Activated B cell treated with CpG ODN at 0.5 μM for 24 hours (primary cell): Measurements from ENCODE around the gene ALG12. TPM values are rescaled to one million over a fixed set of nuclear protein-coding genes. Genes with fewer than 3 reads are reported as not detected.

Experiments used
- ATAC-seq: fragments of 200-7000 bp; cut with Tn5 transposase; one replicate; pipeline ENCODE4 v1.10.0; 2021; ENCODE audit warnings: low read depth, mild to moderate bottlenecking, moderate library complexity
- CTCF ChIA-PET: fragments of 350-600 bp; sonication (Branson Sonifier 250); formaldehyde crosslinking; loops from one replicate; lab custom pipeline; 2021; ENCODE audit warnings: antibody characterized with exemption; lab: Charles Lee
- POLR2A ChIA-PET: fragments of 350-600 bp; sonication (Branson Sonifier 250); formaldehyde crosslinking; loops from one replicate; lab custom pipeline; 2021; ENCODE audit warnings: antibody characterized with exemption; lab: Charles Lee
- DNase-seq: peaks from one replicate; pipeline ENCODE4 v3.0.0; 2022
- H3K27ac Mint-ChIP-seq: one replicate; pipeline ENCODE4 v1.8.0; 2020; ENCODE audit warnings: mixed read lengths
- H3K27me3 Mint-ChIP-seq: one replicate; pipeline ENCODE4 v1.8.0; 2021; ENCODE audit warnings: mixed read lengths
- H3K36me3 Mint-ChIP-seq: one replicate; pipeline ENCODE4 v1.8.0; 2021; ENCODE audit warnings: low read depth, mixed read lengths
- H3K4me1 Mint-ChIP-seq: one replicate; pipeline ENCODE4 v1.8.0; 2021; ENCODE audit warnings: mixed read lengths
- H3K4me3 Mint-ChIP-seq: one replicate; pipeline ENCODE4 v1.8.0; 2020; ENCODE audit warnings: mild to moderate bottlenecking, mixed read lengths
- H3K9me3 Mint-ChIP-seq: one replicate; pipeline ENCODE4 v1.8.0; 2020; ENCODE audit warnings: mixed read lengths
- CTCF ChIP-seq: fragments of 200-600 bp; IDR thresholded peaks from one replicate; pipeline ENCODE4 v1.8.0; 2022; ENCODE audit warnings: antibody characterized with exemption, mild to moderate bottlenecking
- intact Hi-C: fragments of 100-400 bp; cut with micrococcal nuclease; formaldehyde crosslinking; loops from one replicate; pipeline ENCODE4 v1.15.1; 2024
- total RNA-seq: library from RNA; stranded (reverse); gene quantifications from 2 replicates; pipeline ENCODE4 v1.2.3, GENCODE V29; 2022

Gene ALG12
- total RNA-seq, 1 donor from 2014 or later = 18.2 TPM

- Mint-ChIP-seq H3K27me3 (no peaks in the 10 kb centered on the region), H3K27ac (no peak overlapping the region), H3K9me3 (no peaks in the 10 kb centered on the region), H3K4me1 (peaks cover 61% of the 10 kb centered on the region), H3K4me3 (no peak overlapping the region), H3K36me3 (peaks cover 29% of the 10 kb centered on the region)
- ChIA-PET POLR2A (no interaction called here), CTCF (interaction anchor here (1.9 kb wide), 1 partner anchor 108 kb away, joined by 4 read pairs; no protein-coding TSS in a partner anchor)
- ATAC-seq = no peak
- intact Hi-C loops = loop anchor here (10.0 kb wide), 1 partner anchor 268 kb away; no protein-coding TSS in a partner anchor
- no peak for DNase-seq
- no peak for TF ChIP-seq CTCF
Measured at GRCh38 chr22:49922484-49922883, 4.2 kb upstream of the ALG12 start.

- H3K36me3 Mint-ChIP-seq = peaks cover 24% of the 10 kb centered on the region
- DNase-seq (no peak), ATAC-seq (no peak)
- H3K27ac Mint-ChIP-seq = no peak overlapping the region
- POLR2A ChIA-PET = no interaction called here
- no peaks in the 10 kb centered on the region for H3K27me3 Mint-ChIP-seq
- intact Hi-C loops = loop anchor here (10.0 kb wide), 1 partner anchor 267 kb away; no protein-coding TSS in a partner anchor
- H3K4me1 Mint-ChIP-seq = peaks cover 61% of the 10 kb centered on the region
- CTCF ChIA-PET = interaction anchor here (1.9 kb wide), 1 partner anchor 109 kb away, joined by 4 read pairs; no protein-coding TSS in a partner anchor
- TF ChIP-seq CTCF = no peak
- no peaks in the 10 kb centered on the region for H3K9me3 Mint-ChIP-seq
- no peak overlapping the region for H3K4me3 Mint-ChIP-seq
Measured at GRCh38 chr22:49921508-49922278, 3.5 kb upstream of the ALG12 start.

- DNase-seq = no peak
- ChIA-PET CTCF (interaction anchor here (1.4 kb wide), 1 partner anchor 11 kb away, joined by 4 read pairs; no protein-coding TSS in a partner anchor), POLR2A (interaction anchor here (0.6 to 1.0 kb wide), 2 partner anchors 10 to 37 kb away, joined by 3 read pairs; no protein-coding TSS in a partner anchor)
- Mint-ChIP-seq H3K9me3 (no peaks in the 10 kb centered on the region), H3K36me3 (peaks cover 24% of the 10 kb centered on the region), H3K27ac (no peak overlapping the region), H3K4me1 (peaks cover 60% of the 10 kb centered on the region), H3K27me3 (no peaks in the 10 kb centered on the region), H3K4me3 (no peak overlapping the region)
- TF ChIP-seq CTCF = no peak
- no peak for ATAC-seq
- intact Hi-C loops = loop anchor here (10.0 kb wide), 1 partner anchor 266 kb away; no protein-coding TSS in a partner anchor
Measured at GRCh38 chr22:49920859-49921258, 2.6 kb upstream of the ALG12 start.

- POLR2A ChIA-PET = interaction anchor here (1.0 to 1.6 kb wide), 3 partner anchors 17 to 111 kb away, joined by 3 to 9 read pairs (median 6); no protein-coding TSS in a partner anchor
- DNase-seq (no peak), ATAC-seq (no peak)
- TF ChIP-seq CTCF = no peak
- intact Hi-C loops = loop anchor here (1.0 to 2.0 kb wide), 2 partner anchors 66 to 92 kb away; partner anchors contain the start of genes BRD1 and ZBED4
- no peaks in the 10 kb centered on the region for H3K27me3 Mint-ChIP-seq
- H3K27ac Mint-ChIP-seq = no peak overlapping the region
- H3K9me3 Mint-ChIP-seq = no peaks in the 10 kb centered on the region
- CTCF ChIA-PET = interaction anchor here (1.4 kb wide), 1 partner anchor 12 kb away, joined by 4 read pairs; no protein-coding TSS in a partner anchor
- peak overlapping the region; percentile 69 for H3K4me3 Mint-ChIP-seq
- peaks cover 43% of the 10 kb centered on the region for H3K4me1 Mint-ChIP-seq
- H3K36me3 Mint-ChIP-seq = peaks cover 23% of the 10 kb centered on the region
Measured at GRCh38 chr22:49918911-49919881, 958 bp upstream of the ALG12 start.
